GM19035 (cell line): ENCODE results near the gene AMFR.

Experiments
- ATAC-seq: cut with Tn5 transposase; IDR thresholded peaks from one replicate; pipeline ENCODE4 v1.9.1; 2021; ENCODE audit not compliant: unreplicated experiment

Gene AMFR

DNA sequence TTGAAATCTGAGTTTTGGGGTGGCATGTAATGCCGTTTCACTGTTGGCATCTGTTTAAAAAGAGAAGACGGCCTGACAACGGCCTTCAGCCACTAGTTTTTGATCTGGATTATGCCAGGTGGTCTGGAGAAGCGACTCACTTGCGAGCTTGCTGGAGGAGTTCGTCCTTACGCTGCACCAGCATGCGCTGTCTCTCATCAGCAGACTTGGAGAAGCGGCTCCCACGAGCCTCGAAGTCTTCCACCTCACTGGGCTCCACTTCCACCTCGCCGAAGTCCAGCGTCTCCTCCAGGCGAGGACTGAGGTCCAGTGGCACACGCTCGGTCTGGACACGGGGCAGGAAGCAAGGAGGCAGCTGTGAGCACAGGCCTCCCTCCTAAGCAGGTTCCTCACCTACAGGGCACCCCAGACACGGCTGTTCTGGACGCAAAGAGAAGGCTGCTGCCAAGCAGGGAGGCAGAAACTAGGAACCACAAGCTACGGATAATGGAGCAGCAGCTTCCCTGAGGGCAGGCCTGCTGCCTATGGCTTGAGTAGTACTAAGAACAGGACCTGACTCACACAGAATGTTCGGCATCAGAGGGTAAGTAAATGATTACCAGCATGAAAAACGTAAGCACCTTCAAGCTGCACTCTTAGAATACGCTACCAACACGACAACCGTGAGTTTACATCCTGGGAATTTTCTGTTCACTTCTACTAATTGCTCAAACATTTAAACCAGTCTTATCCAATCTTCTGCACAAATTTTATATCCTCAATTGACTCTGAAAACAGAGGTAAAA, 61.4 kb downstream of the AMFR start:
- no peak for ATAC-seq

DNA sequence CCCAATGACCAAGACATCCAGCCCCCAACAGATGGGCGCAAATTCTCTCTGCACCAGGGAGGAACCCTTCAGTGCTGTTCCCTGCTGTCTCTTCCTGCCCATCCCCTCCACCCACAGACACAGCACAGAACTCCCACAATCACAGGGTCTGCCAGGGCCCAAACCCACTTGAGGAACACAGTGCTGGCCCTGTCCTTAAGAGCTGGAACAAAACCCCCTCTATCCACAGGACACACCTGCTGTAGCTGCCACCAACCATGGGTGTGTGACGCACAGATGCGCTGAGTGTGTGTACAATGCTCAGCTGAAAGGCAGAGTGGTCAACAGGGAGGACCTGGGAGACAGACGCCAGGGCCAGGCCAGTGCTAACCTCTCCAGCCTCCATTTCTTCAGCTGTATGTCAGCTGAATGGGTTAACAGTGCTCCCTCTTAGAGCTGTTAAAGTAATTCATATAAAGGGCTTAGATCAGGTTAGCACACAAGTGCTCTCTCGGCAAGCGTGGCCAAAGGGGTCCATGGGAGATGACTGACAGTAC, 62.1 kb downstream of the AMFR start:
- ATAC-seq = no peak

- ATAC-seq = no peak
Observed at GRCh38 chr16:56362706-56363105, 62.6 kb downstream of the AMFR start.

DNA sequence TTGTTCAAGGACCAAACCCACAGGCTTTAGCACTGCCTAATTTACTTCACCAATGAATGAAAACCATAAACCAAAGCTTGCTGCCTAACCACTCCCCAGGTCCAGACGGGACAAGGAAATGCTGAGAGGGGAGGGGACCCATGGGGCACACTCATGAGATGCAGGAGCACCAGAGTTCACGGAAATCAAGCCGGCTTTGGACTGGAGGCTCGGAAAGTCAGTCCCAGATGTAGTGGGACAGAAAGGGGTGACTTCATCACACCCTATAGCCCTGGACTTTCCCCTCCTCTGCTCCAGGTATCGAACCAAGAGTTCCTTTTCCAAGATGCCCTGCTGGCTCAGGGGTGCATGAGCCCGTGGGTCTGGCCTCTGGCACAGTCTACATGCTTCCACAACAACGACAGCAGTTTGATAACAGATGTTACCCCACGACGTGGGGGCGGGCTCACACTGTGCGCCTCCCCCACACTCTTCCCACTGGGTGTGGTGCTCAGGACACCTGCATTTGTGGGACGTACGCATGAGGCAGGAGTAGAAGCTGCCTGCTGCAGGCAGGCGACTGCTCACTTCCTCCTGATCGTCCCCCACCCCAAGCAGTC, 63.2 kb downstream of the AMFR start:
- no peak for ATAC-seq

DNA sequence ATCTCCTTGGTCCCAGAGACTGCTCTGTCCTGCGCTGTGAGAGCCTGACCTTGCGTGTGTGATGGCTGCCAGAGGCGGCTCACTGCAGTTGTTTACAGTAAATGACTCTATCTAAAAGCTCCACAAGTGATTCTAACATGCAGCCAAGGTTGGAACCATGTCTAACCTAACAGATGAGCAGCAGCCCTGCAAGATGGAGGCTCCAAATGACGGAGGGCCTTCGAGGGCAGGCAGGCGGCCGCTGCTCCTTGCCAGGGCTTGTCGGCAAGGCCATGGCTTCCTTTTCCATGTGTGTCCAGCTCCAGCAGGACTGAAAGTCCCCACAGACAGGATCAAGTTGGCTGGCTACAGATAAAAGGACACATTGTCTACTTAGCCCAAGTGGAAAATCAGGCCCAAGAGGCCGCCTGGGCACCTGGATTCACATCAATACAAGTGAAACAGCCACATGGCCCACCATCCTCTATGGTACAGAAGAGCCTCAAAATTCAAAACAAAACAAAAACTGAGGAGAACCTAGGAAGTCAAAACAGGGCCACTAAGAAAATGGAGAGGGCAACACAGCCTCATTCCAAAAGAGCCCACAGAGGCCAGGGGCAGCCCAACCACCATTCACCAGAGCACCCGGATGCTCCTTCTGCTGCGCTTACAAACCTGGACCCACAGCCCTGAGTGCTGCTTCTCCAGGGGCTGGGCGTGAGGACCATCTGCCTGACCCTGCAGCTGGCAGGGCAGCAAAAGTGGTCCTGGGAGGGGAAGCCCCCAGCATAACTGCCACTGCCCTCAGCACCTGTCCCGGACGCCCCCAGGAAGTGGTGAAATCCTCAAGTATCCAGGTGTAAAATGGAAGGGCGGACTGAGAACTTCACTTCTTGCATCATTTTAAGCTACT, 65.0 kb downstream of the AMFR start:
- ATAC-seq = no peak

- no peak for ATAC-seq
Observed at GRCh38 chr16:56357765-56358322, 67.5 kb downstream of the AMFR start.

DNA sequence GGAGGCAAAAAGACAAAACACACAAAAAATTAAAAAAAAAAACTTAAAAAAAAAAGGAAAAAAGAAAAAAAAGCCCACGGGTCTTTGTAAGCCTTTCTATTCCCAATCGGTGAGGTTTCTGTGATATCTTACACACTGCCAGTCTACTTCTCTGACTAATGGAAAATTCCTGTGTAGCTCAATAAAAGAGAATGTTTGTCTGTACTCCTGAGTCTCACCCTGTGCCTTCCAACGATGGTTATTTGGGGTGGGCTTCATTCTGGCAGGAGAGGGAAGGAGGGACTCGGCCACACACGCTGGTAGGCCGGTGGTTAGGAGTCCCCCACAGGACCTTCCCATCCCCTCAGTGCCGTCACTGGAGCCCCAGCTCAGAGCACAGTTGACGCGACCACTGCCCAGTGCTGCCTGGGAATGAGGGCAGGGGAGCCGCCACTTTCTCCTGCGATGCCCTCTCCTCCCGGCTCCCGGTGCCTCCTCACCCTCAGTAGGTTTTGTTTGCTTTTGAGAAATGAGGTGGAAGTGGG, 68.0 kb downstream of the AMFR start:
- ATAC-seq = peak; percentile 18

DNA sequence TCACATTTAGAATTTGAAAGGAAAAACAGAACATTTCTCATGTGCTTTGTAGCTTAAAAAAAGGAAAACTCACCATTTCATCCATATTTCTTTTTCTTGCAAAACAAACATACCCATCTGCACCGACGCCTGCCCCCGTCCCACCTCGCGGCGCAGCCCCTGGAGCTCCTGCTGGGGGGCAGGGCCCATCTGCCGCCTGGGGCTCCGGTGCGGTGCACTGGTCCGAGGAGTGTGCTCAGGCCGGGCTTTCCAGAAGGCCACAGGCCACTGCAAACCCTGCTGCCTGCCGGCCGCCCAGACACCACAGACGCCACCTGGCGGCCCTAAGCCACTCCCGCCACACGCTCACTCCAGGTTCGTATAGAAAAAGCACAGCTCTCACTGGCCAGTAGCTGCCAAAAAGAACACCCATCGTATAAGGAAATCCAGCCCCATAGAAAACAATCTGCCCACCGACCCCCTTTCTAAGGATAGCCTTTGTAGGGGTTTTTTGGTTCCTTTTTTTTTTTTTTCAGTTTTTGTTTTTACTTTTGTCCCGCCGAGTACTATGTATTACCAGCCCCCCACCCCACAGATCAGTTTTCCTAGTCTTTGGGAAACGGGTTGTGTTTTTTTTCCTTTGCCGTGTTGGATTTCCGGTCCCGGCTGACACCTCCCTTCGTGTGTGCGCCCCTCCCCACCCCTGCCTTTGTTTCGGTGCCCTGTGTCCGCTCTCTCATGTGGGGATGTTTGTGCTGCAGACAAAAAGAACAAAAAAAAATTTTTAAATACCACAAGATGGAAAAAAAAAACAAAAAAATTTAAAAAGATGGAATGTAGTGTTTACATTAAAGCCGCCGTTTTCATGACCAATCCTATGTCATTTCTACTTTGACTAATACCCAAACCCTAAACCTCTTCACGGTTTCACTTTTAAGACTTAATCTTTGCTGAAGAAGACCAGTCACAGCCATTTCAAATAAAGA, 68.8 kb downstream of the AMFR start:
- peak; percentile 87 for ATAC-seq

- ATAC-seq = no peak
Observed at GRCh38 chr16:56355786-56356275, 69.5 kb downstream of the AMFR start.

GRCh38 chr16:56355221-56355620, 70.1 kb downstream of the AMFR start:
- ATAC-seq = no peak

DNA sequence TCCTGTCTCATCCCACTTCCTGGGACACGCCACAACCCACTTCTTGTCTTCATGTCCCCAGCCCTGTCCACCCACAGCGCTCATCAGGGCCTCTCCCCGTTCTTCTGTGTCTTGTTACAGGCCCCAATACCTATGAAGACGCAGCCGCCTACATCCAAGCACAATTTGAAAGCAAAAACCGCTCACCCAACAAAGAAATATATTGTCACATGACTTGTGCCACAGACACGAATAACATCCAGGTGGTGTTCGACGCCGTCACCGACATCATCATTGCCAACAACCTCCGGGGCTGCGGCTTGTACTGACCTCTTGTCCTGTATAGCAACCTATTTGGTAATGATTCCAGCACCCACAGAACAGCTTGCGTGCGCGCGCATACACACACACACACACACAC, 70.6 kb downstream of the AMFR start:
- no peak for ATAC-seq

DNA sequence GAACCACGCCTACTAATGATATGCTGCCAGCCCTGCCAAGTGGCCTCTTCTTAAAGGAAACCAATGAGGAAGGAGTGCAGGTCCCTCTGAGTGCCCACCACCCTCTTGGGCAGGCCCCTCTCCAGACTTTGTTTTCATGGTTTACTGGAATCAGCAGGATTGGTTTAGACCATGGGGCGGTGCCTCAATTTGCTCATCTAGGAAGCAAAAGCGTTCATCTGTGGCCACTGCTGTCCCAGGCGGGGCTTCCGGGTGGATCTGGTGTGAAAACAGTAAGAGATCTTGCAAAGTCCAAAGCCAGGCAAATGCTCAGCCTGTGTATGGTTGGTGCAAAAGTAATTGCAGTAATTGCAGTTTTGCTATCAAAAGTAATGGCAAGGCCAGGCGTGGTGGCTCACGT, 71.3 kb downstream of the AMFR start:
- ATAC-seq = no peak

- no peak for ATAC-seq
Observed at GRCh38 chr16:56353054-56353921, 72.1 kb downstream of the AMFR start.

GRCh38 chr16:56352351-56353053, 72.8 kb downstream of the AMFR start:
- no peak for ATAC-seq

DNA sequence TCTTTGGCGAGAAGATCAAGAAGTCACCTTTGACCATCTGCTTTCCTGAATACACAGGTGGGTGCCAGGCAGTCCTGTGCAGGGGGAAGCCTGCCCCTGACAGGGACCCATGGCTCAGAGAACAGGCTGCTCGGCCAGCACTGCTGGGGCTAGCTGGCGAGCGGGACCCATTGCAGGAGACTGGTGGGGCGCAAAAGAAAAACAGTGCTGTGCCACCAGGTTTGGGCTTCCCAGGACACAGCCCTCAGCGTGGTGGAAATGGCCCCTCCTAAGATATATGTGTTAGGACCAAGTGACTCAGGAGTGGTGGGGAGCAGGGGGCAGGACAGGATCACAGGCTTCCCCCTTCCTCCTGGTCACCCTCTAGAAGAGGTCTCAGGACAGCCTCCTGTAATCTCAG, 73.9 kb downstream of the AMFR start:
- no peak for ATAC-seq

DNA sequence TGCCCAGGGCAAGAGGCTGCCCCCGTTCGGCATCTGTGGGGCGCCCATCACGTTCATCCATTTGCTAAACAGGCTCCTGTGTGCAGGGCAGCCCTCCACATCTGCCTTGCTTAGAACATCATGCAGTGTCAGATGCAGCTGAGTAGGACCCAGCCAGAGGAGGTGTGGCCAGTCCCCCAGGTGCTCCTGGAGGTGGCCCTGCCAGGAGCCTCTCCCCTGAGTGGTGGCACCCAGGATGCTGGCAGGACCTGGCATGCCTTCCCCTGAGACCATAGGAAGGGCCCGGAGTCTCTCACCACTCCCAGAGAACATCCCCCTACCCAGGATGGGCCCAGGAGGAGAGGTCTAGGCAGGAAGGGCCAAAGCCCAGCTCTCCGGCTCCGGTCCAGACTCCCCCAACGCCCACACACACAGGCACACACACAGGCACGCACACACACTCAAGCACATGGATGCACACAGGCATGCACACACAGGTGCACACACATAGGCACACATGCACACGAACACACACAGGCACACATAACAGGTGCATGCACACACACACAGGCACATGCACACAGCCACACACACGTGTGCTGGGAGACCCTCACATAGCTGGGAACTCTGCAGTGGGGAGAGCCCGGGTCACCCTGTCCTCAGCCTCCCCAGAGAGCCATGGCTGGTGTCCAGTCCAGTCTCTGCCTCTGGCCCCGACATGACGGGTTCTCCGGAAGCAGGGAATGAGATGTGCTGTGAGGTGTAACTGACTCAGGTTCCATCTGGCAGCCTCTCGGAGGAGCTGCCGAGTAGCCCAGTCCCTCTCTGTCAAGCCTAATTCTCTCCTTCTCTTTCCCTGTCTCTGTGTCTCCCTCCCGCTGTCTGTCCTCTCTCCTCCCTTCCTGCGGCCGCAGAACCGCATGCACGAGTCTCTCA, 74.6 kb downstream of the AMFR start:
- no peak for ATAC-seq

- ATAC-seq = no peak
Observed at GRCh38 chr16:56349711-56350161, 75.6 kb downstream of the AMFR start.
